HepG2 (cell line): ENCODE data around the gene TOP2B. TPM values are rescaled to one million over a fixed set of nuclear protein-coding genes. Genes with fewer than 3 reads are reported as not detected.

ENCODE experiments used
- ATAC-seq: fragments of 200-7000 bp; cut with Tn5 transposase; 3 replicates; pipeline ENCODE4 v1.9.1; 2020; ENCODE audit warnings: mild to moderate bottlenecking, moderate library complexity
- BruUV-seq: library from RNA; stranded (reverse); fragments of 400-500 nt; replicated peaks from 2 replicates; lab custom pipeline; 2021; lab: Mats Ljungman, UMichigan
- CTCF ChIA-PET: fragments of 300-600 bp; formaldehyde crosslinking; extraction: SDS; loops from one replicate; lab custom pipeline; 2021; ENCODE audit warnings: low total read pairs, inconsistent platforms, low intra/inter-chr PET ratio; lab: Yijun Ruan, JAX
- POLR2A ChIA-PET: fragments of 350-600 bp; sonication (Branson Sonifier 250); formaldehyde crosslinking; loops from one replicate; lab custom pipeline; 2020; ENCODE audit warnings: antibody characterized with exemption, inconsistent platforms; lab: Yijun Ruan, JAX
- DNase-seq: peaks from one replicate; pipeline ENCODE4 v3.0.0-alpha.2; 2015; ENCODE audit warnings: low spot score
- FAIRE-seq: peaks from 3 replicates; lab custom pipeline; 2011; peaks lifted over from hg19 to GRCh38; lab: Jason Lieb, UNC
- H2AFZ ChIP-seq: one replicate; pipeline ENCODE4 v1.6.1; 2011; ENCODE audit warnings: low read length, inconsistent platforms
- H3K27ac ChIP-seq: fragments of 300-600 bp; 3 replicates; pipeline ENCODE4 v1.8.0; 2011; ENCODE audit warnings: mixed run types, mild to moderate bottlenecking, mixed read lengths, low read length, inconsistent platforms; ENCODE audit not compliant: insufficient read depth; ENCODE audit errors: extremely low read length
- H3K27me3 ChIP-seq, 2 experiments: fragments of 200-600 bp in 1 of 2; 2 replicates in 1 of 2; 3 replicates in 1 of 2; pipeline versions ENCODE4 v1.6.0 to v1.8.0; 2011; ENCODE audit warnings: low read length in 2 of 2, mild to moderate bottlenecking in 2 of 2, moderate library complexity in 2 of 2, inconsistent platforms in 1 of 2; ENCODE audit not compliant: insufficient read depth in 2 of 2, control insufficient read depth in 1 of 2
- H3K36me3 ChIP-seq, 2 experiments: fragments of 200-600 bp in 1 of 2; replicated peaks in 1 of 2; 2 replicates in 1 of 2; 3 replicates in 1 of 2; pipeline versions ENCODE4 v1.5.1 to v1.8.0; 2011; ENCODE audit warnings: low read length in 2 of 2, inconsistent platforms in 1 of 2; ENCODE audit not compliant: insufficient read depth in 2 of 2, control insufficient read depth in 1 of 2
- H3K4me1 ChIP-seq: 2 replicates; pipeline ENCODE4 v1.5.1; 2012; ENCODE audit warnings: low read length, inconsistent platforms; ENCODE audit not compliant: insufficient read depth
- H3K4me2 ChIP-seq: 2 replicates; pipeline ENCODE4 v1.6.0; 2011; ENCODE audit warnings: low read depth, low read length, inconsistent platforms
- H3K4me3 ChIP-seq, 3 experiments: fragments of 200-600 bp in 1 of 3; sonication (generic), shearing (Covaris generic) in 1 of 3; replicated peaks in 1 of 3; 2 replicates each; pipeline ENCODE4 v1.5.1; 2011 to 2016; ENCODE audit warnings: low read length in 3 of 3, inconsistent platforms in 2 of 3, low read depth in 2 of 3, mild to moderate bottlenecking in 2 of 3, control low read depth in 1 of 3, mixed read lengths in 1 of 3; ENCODE audit not compliant: insufficient read depth in 1 of 3
- H3K79me2 ChIP-seq: one replicate; pipeline ENCODE4 v1.6.1; 2011; ENCODE audit warnings: low read length, inconsistent platforms; ENCODE audit not compliant: insufficient read depth
- H3K9ac ChIP-seq: 2 replicates; pipeline ENCODE4 v1.6.0; 2011; ENCODE audit warnings: mild to moderate bottlenecking, low read depth, low read length, inconsistent platforms; ENCODE audit not compliant: insufficient read depth
- H3K9me3 ChIP-seq: 2 replicates; pipeline ENCODE4 v1.5.1; 2012; ENCODE audit warnings: mild to moderate bottlenecking, low read length
- H4K20me1 ChIP-seq: 2 replicates; pipeline ENCODE4 v1.6.0; 2011; ENCODE audit warnings: inconsistent platforms, mild to moderate bottlenecking, low read length, moderate library complexity; ENCODE audit not compliant: insufficient read depth
- EZH2 ChIP-seq: conservative IDR thresholded peaks from 2 replicates; pipeline ENCODE4 v1.6.1; 2012; ENCODE audit warnings: mild to moderate bottlenecking, low read depth, low read length, moderate library complexity
- MXI1 ChIP-seq: IDR thresholded peaks from 3 replicates; pipeline ENCODE4 v1.6.1; 2012; ENCODE audit warnings: low read depth, low read length, inconsistent platforms, borderline replicate concordance
- NPAS2 ChIP-seq: sonication (generic); formaldehyde crosslinking; IDR thresholded peaks from 2 replicates; pipeline ENCODE4 v1.8.0; 2022; ENCODE audit warnings: mild to moderate bottlenecking, missing genetic modification reagents, borderline replicate concordance
- PITX1 ChIP-seq: sonication (generic); formaldehyde crosslinking; IDR thresholded peaks from 2 replicates; pipeline ENCODE4 v1.5.1; 2020; ENCODE audit warnings: mild to moderate bottlenecking, missing genetic modification reagents
- PRDM15 ChIP-seq: sonication (generic); formaldehyde crosslinking; IDR thresholded peaks from 2 replicates; pipeline ENCODE4 v1.4.0; 2020; ENCODE audit warnings: missing genetic modification reagents
- ZFP37 ChIP-seq: sonication (generic); formaldehyde crosslinking; IDR thresholded peaks from 2 replicates; pipeline ENCODE4 v1.4.0; 2020; ENCODE audit warnings: missing genetic modification reagents, borderline replicate concordance
- ZNF34 ChIP-seq: sonication (generic); formaldehyde crosslinking; IDR thresholded peaks from 2 replicates; pipeline ENCODE4 v1.4.0; 2020; ENCODE audit warnings: mild to moderate bottlenecking, missing genetic modification reagents, borderline replicate concordance
- ZNF704 ChIP-seq: sonication (generic); formaldehyde crosslinking; IDR thresholded peaks from 2 replicates; pipeline ENCODE4 v1.8.1; 2023; ENCODE audit warnings: mild to moderate bottlenecking, inconsistent platforms, moderate library complexity, missing genetic modification reagents, borderline replicate concordance
- WGBS: methylation state at CpG from one replicate; pipeline ENCODE4 v1.1.6; 2017; ENCODE audit warnings: low lambda C conversion rate; 5-methylcytosine and 5-hydroxymethylcytosine counted together
- in situ Hi-C: cut with HindIII; loops from 2 replicates; pipeline ENCODE4 v1.10.0; 2017; ENCODE audit warnings: low pct_unique_long_range_greater_than_20kb; ENCODE audit not compliant: extremely low pct_ligation_motif_present
- intact Hi-C: fragments of 100-400 bp; cut with micrococcal nuclease; formaldehyde crosslinking; loops from one replicate; pipeline ENCODE4 v1.10.0; 2022; ENCODE audit not compliant: unreplicated experiment
- polyA plus RNA-seq, 8 experiments: library from polyadenylated mRNA; depleted of rRNA in 3 of 8; stranded (reverse) in 7 of 8; unstranded in 1 of 8; fragments of >200 nt; fragmentation: Illumina TruSeq in 4 of 8; extraction: Trizol in 4 of 8; gene quantifications; 2 replicates each; pipeline versions ENCODE4 v1.2.1 to v1.2.3, GENCODE V29; 2011 to 2016; ENCODE audit warnings: low read depth in 4 of 8, missing spikeins in 1 of 8, mixed read lengths in 1 of 8; ENCODE audit not compliant: insufficient read depth in 1 of 8
- total RNA-seq, 5 experiments: library from RNA; depleted of rRNA; stranded (reverse); fragments of >200 nt; fragmentation: Illumina TruSeq; extraction: Trizol; gene quantifications; 2 replicates each; pipeline ENCODE4 v1.2.3, GENCODE V29; 2016; ENCODE audit warnings: low read depth in 1 of 5
- TF ChIP-seq, protein P1 (sequence below): sonication (generic); formaldehyde crosslinking; conservative IDR thresholded peaks from 2 replicates; pipeline ENCODE4 v1.8.1; 2023; ENCODE audit warnings: missing genetic modification reagents
- TF ChIP-seq, protein P2 (sequence below): IDR thresholded peaks from 2 replicates; pipeline ENCODE4 v1.6.1; 2012; ENCODE audit warnings: low read depth, low read length, improper control_type of control experiment

Gene TOP2B
- total and polyA plus RNA-seq, 2 of the 13 experiments (the other 11 are each of a cell fraction or from before 2014, with no cell fraction given), result 27.6 to 88.1 TPM

- CTCF ChIA-PET, result no interaction called here
- ATAC-seq, result no peak
- peaks cover 4 to 58% of the 10 kb centered on the region in 2 experiments; a peak in 4 of 5 replicates for H3K36me3 ChIP-seq
Observed at GRCh38 chr3:25621087-25621486, 43.6 kb downstream of the TOP2B start.

DNA sequence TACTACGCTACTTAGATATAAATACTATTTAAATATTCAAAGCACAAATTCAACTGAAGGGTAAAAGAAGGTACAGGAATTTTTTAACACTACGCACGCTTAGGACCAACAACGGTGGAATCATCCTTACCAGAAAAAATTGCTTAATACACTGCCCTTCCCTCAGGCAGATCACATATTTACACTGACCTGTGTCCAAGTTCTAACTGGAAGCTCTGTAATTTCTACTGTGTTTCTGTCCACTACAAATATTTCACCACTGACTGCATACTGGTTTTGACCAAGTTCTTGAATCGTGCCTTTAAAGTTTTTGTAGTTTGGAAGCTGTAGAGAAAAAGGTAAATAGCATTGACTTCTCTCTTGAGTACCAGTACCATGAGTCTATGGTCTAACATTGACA is 44.2 kb downstream of the TOP2B start:
- POLR2A ChIA-PET, result no interaction called here
- TF ChIP-seq PRDM15 (CRISPR knock-in tag), result no peak
- TF ChIP-seq NPAS2 (CRISPR knock-in tag), result no peak
- TF ChIP-seq, protein P1, sequence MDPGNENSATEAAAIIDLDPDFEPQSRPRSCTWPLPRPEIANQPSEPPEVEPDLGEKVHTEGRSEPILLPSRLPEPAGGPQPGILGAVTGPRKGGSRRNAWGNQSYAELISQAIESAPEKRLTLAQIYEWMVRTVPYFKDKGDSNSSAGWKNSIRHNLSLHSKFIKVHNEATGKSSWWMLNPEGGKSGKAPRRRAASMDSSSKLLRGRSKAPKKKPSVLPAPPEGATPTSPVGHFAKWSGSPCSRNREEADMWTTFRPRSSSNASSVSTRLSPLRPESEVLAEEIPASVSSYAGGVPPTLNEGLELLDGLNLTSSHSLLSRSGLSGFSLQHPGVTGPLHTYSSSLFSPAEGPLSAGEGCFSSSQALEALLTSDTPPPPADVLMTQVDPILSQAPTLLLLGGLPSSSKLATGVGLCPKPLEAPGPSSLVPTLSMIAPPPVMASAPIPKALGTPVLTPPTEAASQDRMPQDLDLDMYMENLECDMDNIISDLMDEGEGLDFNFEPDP (CRISPR knock-in tag), result no peak
- no peak for TF ChIP-seq ZNF704 (CRISPR knock-in tag)
- no peak for TF ChIP-seq PITX1 (CRISPR knock-in tag)
- no peak for TF ChIP-seq EZH2
- TF ChIP-seq, protein P2, sequence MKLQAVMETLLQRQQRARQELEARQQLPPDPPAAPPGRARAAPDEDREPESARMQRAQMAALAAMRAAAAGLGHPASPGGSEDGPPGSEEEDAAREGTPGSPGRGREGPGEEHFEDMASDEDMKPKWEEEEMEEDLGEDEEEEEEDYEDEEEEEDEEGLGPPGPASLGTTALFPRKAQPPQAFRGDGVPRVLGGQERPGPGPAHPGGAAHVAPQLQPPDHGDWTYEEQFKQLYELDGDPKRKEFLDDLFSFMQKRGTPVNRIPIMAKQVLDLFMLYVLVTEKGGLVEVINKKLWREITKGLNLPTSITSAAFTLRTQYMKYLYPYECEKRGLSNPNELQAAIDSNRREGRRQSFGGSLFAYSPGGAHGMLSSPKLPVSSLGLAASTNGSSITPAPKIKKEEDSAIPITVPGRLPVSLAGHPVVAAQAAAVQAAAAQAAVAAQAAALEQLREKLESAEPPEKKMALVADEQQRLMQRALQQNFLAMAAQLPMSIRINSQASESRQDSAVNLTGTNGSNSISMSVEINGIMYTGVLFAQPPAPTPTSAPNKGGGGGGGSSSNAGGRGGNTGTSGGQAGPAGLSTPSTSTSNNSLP, result no peak
- no peak for TF ChIP-seq ZFP37 (CRISPR knock-in tag)
- no peak for TF ChIP-seq ZNF34 (CRISPR knock-in tag)

More at GRCh38 chr3:25621087-25621486, 43.6 kb downstream of the TOP2B start:
- BruUV-seq, result no TSS peak
- no peaks in the 10 kb centered on the region for H4K20me1 ChIP-seq
- no peak overlapping the region for H3K9ac ChIP-seq
- no peak overlapping the region for H3K4me2 ChIP-seq
- no peak for TF ChIP-seq MXI1
- no peaks in the 10 kb centered on the region for H3K9me3 ChIP-seq
- no peaks in the 10 kb centered on the region for H3K79me2 ChIP-seq
- no peak overlapping the region for H3K4me3 ChIP-seq
- DNase-seq, result no peak
- H3K4me1 ChIP-seq, result no peaks in the 10 kb centered on the region
- FAIRE-seq, result no peak
- no peaks in the 10 kb centered on the region for H3K27me3 ChIP-seq
- whole genome bisulfite sequencing, result 97% methylated on average over 2 of the region's 2 CpGs
- no peak overlapping the region for H2AFZ ChIP-seq
- no peak overlapping the region for H3K27ac ChIP-seq
- POLR2A ChIA-PET, result no interaction called here
- in situ Hi-C loops (no loop called here), intact Hi-C loops (no loop called here)

More for the DNA sequence above, 44.2 kb downstream of the TOP2B start:
- FAIRE-seq (no peak), ATAC-seq (no peak), DNase-seq (no peak)
- BruUV-seq, result no TSS peak
- CTCF ChIA-PET, result no interaction called here
- Histone ChIP-seq H3K9me3 (no peaks in the 10 kb centered on the region), H3K4me2 (no peak overlapping the region), H2AFZ (no peak overlapping the region), H3K27ac (no peak overlapping the region), H3K4me3 (no peak overlapping the region), H3K36me3 (peaks cover 4 to 55% of the 10 kb centered on the region in 2 experiments; a peak in 4 of 5 replicates), H4K20me1 (no peaks in the 10 kb centered on the region), H3K4me1 (no peaks in the 10 kb centered on the region), H3K9ac (no peak overlapping the region), H3K79me2 (no peaks in the 10 kb centered on the region), H3K27me3 (no peaks in the 10 kb centered on the region)
- in situ Hi-C loops (no loop called here), intact Hi-C loops (no loop called here)
- WGBS, result 93% methylated on average over 5 of the region's 5 CpGs
